HG03039 (cell line): ENCODE measurements around the gene ITGA5.

ENCODE experiments used
- ATAC-seq: cut with Tn5 transposase; IDR thresholded peaks from one replicate; pipeline ENCODE4 v1.9.1; 2021; ENCODE audit warnings: mild to moderate bottlenecking, moderate library complexity; ENCODE audit not compliant: unreplicated experiment

Gene ITGA5

DNA sequence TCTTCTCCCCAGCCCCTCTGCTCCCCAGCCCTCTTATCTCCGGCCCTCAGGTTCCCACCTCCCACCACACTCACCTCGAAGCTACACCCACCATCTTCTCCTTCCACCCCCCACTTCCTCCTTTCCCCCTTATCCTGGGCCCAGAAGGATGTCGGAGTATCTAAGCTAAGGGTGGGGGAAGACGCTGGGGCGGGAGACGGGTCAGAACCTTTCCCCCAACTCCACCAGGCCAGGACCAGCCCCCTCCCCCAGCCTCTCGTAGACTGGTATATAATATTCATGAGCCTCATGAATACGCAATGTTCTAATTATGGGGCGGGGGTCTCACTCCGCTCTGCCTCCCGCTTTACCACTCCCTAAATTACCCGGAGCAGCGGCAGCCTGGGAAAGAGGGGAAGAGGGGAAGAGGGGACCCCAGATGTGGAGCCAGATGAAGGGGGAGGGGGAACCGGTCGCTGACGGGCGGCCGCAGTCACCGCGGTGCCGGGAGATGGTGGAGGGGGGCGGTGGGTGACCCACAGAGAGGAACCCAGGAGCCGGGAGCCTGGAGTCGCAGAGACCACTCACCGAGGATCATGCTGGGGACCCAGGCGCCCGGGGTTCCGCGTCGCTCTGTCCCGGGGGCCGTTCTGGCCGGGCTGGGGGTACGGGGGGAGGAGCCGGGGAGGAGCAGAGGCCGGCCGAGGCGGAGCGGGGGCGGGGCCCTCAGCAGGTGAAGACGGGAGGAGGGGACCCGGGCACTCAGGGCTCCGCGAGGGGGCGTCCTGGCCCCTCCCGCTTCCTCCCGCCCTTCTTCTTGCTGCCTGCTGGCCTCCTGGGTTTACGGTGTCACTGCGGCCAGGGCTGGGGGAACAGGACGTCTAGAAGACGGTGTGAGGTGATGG is 28.2 kb downstream of the ITGA5 start:
- peak; percentile 45 for ATAC-seq

DNA sequence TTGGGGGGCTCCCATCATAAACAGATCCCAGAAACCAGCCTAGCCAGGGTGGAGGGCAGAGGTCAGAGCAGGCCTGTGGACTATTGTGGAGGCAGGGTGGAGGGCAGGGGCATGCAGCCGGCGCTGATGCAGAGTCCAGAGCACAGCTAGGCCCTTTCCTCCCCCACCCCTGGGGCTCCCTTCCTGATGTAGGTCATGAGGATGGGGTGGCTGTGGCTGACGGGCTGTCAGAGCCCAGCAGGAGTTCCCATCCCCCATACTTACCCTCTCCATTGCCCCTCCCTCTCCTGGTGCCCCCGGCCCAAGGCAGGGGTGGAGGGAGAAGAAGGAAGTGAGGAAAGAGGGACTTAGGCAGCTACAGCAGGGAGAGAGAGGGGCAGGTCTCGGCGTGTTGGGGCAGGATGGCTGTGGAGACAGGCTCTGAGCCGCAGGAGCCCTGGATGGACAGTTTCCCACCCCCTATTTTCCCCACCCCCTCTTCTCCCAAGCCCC is 28.8 kb downstream of the ITGA5 start:
- no peak for ATAC-seq

DNA sequence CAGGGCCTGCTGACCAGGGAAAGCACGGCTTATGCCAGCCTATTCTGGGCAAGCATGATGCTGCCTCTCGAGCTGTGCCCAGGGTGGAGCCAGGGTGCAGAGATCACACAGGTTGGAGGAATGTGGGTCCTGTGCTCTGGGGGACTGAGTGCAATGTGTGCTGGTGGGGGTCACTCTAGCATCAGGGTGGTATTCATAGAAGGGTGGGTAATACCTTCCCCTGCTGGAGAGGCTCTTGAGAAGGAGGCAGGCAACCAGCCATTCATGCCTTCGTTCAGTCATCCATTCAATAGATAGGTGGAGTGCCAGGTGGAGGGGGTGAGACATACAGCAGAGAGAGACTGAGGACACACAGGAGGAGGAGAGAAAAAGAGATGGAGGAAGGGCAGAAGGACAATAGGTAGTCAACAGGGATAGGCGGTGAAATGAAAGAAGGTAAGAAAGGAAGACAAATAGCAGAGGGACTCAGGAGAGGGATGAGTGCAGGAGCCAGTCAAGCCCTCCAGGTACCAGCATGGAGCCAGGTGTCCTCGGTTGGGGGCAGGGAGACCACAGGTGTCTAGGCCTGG is 29.4 kb downstream of the ITGA5 start:
- ATAC-seq: no peak

GRCh38 chr12:54389134-54389508 is 29.9 kb downstream of the ITGA5 start:
- no peak for ATAC-seq

- no peak for ATAC-seq
These were observed 30.6 kb downstream of the ITGA5 start for GRCh38 chr12:54388237-54389133.

GRCh38 chr12:54387114-54387467 is 32.0 kb downstream of the ITGA5 start:
- no peak for ATAC-seq

DNA sequence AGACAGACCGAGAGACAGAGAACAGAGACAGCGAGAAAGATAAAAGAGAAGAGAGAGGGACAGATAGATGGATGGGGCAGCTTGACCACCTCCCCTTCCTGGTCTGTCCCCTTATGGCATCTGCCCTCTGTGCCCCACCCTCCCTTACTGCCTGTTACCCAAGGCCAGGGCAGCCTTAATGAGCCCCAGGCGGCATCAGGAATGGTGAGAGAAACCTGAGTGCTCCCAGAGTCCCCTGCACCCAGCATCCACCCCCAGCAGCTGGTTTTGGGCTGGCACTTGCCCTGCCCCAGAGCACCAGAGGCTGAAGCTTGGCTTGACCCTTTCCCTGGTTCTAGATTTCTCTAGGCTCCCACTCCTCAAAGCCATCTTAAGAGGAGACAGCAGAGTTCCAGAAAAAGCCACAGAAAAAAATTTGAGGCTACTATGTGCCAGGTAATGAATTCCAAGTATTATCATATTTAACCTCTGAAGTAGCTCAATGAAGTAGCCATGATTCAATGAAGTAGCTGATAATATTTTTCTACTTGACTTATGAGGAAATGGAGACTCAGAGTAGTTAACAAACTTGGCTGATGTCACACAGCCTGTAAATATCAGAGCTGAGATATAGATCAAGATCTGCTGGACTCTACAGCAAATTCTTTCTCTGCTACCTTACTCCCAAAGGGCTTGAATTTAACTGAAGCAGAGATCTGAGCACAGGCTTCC is 32.5 kb downstream of the ITGA5 start:
- ATAC-seq: no peak

DNA sequence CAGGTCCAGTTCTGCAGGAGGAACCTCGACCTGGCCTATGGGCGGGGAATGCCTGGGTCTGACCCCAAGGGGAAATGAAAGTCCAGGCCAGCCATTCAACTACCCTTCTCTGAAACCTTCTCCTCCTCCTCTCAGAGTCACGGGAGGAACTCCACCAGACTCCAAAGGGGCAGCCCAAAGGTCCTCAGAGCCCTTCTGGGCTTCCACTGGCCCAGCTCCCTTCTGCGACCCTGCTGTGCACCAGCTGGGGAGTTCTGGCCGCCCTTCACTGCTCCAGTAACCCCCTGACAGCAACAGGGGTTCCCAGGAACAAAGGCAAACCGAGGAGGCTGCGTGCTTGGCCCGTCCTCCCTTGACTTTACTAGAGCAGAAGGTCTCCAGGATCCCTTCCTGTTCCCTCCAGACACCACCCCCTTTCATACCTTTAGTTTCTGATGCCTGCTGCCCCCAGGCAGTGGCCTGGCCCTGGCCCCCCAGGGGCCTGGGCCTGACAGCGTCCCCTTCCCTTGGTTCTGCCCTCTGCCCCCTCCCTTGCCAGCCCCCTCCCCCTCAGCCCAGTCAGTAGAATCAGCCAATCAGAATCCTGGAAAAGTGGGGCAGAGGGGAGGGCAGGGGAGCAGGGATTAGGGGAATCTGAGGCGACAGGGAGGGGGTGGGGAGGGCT is 33.7 kb downstream of the ITGA5 start:
- peak; percentile 51 for ATAC-seq

GRCh38 chr12:54384591-54385041 is 34.5 kb downstream of the ITGA5 start, which contains the start of gene ZNF385A:
TSS of gene ZNF385A (minus strand) at chr12:54384733. CDS start at chr12:54384514, 219 bp downstream.
- no peak for ATAC-seq

GRCh38 chr12:54383041-54383609 is 35.9 kb downstream of the ITGA5 start:
- no peak for ATAC-seq

DNA sequence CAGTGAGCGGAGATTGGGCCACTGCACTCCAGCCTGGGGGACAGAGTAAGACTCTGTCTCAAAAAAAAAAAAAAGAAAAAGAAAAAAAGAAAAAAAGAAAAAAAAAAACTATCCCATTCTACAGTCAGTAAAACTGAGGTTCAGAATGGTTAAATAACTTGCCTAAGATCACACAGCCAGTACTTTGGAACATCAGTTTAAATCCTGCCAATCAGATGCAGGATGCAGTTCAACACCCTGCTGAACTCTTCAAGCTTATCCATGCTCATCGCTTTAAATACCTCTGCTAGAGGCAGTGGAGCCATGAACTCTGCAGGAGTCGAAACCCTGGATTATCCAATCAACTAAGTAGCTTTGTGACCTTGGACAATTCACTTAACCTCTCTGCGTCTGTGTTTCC is 37.9 kb downstream of the ITGA5 start:
- ATAC-seq: no peak

DNA sequence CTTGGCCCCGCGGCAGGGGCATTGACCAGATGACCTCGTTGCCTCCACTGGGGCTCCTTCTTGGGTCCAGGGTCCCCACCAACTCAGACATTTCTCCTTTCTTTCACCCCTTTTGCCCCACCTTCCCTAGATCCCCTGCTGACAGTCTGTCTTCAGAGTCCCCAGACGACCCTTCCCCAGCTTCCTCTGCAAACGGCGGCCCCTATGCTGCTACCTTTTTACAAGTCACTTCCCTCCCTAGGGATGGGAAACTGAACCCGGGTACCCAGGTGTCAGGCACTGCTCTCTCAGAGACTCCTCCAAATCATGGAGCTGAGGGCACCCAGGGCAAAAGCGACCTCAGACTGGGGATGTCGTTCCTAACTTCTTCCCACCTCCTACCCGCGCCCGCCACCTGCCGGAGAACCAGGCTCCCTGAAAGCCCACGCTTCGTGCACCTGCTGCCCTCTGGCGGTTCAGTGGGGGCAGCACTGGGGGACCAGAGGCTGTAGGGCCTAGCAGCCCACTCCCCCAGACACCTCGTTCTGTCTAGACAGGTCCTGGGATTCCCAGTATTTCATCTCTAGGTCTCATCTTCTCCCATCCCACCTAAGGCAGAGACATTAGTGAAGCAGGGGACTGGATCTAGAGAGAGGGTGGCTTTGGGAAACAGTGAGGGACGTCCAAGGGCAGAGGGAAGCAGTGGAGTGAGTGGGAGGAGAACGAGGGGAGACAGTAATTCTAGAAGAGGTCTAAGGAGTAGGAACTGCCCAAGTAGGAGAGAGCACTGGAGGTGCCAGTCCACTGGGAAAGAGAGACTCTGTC is 39.5 kb downstream of the ITGA5 start:
- ATAC-seq: peak; percentile 78

- no peak for ATAC-seq
These were observed 40.2 kb downstream of the ITGA5 start for GRCh38 chr12:54378796-54379397.

DNA sequence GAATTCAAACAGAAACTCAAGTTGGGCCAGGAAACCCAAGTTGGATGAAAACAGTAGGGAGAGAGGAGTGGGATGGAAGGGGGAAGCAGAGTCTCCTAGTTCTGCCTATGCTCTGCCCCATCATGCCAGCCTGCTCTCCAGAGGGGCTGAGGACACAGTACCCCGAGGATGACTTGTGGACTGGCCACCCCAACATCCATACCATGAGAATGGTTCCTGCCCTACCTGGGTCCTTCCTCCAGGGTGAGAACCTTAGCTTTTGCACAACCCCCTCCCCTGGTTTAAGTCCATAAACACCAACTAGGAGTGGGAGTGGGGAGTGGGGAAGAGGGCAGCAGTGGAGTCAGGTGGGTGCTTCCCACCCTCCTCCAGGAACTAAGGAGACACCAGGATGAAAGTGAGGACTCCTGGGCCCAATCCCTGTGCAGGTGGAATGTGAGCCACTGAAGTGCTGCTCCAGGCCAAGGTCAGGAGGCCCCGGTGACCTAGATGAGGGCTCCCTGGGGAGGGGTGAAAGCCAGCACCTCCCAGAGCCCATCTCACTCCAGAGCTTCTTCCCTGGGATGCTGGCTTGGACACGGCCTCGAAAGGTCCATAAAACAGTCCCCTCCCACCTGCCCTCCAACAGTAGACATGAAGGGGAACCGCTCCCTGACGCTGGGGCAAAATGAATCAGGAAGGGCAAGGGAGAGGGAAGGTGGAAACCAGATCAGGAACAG is 41.1 kb downstream of the ITGA5 start:
- no peak for ATAC-seq

DNA sequence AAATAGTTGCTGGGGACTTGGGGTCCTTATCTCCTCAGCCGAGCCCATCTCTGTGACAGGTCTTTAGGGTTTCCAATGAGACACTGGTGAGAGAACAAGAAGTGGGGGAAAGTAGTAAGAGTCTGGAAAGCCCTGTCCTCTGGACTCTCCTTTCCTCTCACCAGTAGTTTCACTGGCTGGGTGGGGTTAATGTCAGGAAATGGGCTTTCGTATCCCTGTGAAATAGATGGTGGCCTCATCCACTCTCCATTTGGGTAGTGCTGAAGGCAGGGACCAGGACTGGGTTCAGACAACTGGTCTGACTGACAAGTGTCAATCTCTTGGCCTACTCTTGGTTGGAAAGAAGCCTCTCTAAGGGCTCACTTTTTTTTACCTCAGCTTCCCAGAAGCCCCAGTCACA is 42.1 kb downstream of the ITGA5 start:
- no peak for ATAC-seq

DNA sequence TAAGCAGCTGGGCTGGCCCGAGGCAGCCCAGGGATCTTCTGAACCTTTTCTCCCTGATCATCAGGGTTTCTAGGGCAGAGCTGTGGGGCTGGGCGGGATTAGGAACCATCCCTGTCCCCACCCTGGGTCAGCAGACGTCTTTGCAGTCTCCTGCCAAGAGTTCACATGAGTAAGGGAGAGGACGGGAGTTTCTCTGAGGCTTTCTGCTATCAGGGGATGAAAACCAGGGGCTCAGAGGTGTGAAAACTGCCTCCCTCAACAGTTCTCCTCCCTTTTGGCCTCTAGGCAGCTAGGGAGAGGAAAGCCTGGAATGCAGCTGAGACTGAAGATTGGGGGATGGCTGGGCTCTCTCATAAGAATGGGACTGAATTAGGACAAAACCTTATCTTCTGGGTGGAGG is 42.5 kb downstream of the ITGA5 start:
- ATAC-seq: no peak

DNA sequence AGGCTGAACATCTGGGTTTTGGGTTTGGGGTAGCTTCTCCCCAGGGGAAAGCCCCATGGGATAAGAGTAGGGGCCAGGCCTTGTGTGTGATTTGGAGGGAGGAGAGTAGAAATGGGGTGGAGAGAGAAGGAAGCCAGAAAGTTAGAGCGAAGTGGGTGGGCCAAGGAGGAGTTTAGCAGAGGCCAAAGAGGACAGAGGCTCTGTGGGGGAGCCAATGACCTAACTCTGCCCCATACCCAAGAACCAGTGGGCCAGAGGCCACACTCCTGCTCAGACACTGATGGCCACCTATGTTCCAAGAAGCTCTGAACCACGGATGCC is 43.8 kb downstream of the ITGA5 start:
- no peak for ATAC-seq
